HCT116 (cell line): ENCODE measurements around the gene ZNF180.

Experiments
- CTCF ChIP-seq, 3 experiments: fragments of 200-600 bp in 1 of 3; sonication (generic) in 1 of 3; IDR thresholded peaks in 2 of 3; conservative IDR thresholded peaks in 1 of 3; 2 replicates each; pipeline ENCODE4 v1.5.1; 2012 to 2017; ENCODE audit warnings: low read depth in 2 of 3, low read length in 2 of 3, antibody characterized with exemption in 1 of 3, borderline replicate concordance in 1 of 3, control low read depth in 1 of 3, mild to moderate bottlenecking in 1 of 3, mixed read lengths in 1 of 3, mixed run types in 1 of 3, moderate library complexity in 1 of 3; ENCODE audit not compliant: insufficient read depth in 1 of 3
- EZH2 ChIP-seq: fragments of 200-600 bp; sonication (generic); IDR thresholded peaks from 2 replicates; pipeline ENCODE4 v1.6.1; 2017; ENCODE audit warnings: antibody characterized with exemption, mixed run types
- EZH2phosphoT487 ChIP-seq: fragments of 200-600 bp; IDR thresholded peaks from 2 replicates; pipeline ENCODE4 v1.6.1; 2018; ENCODE audit warnings: antibody characterized with exemption, borderline replicate concordance
- JUND ChIP-seq: IDR thresholded peaks from 2 replicates; pipeline ENCODE4 v1.6.1; 2012
- POLR2A ChIP-seq: IDR thresholded peaks from 2 replicates; pipeline ENCODE4 v1.7.0; 2011; ENCODE audit warnings: borderline replicate concordance; ENCODE audit not compliant: insufficient read depth, insufficient read length; ENCODE audit errors: extremely low read depth
- POLR2AphosphoS5 ChIP-seq: IDR thresholded peaks from 2 replicates; pipeline ENCODE4 v1.6.1; 2011; ENCODE audit warnings: mild to moderate bottlenecking, low read depth, low read length, moderate library complexity
- RAD21 ChIP-seq: IDR thresholded peaks from 2 replicates; pipeline ENCODE4 v1.6.1; 2012; ENCODE audit warnings: low read depth, mild to moderate bottlenecking
- REST ChIP-seq: IDR thresholded peaks from 2 replicates; pipeline ENCODE4 v1.6.1; 2012; ENCODE audit warnings: low read depth
- SP1 ChIP-seq: IDR thresholded peaks from 2 replicates; pipeline ENCODE4 v1.6.1; 2012; ENCODE audit warnings: low read depth
- ZNF274 ChIP-seq: fragments of 200-500 bp; sonication (Bioruptor generic); IDR thresholded peaks from 2 replicates; pipeline ENCODE4 v1.6.1; 2014; ENCODE audit warnings: mild to moderate bottlenecking, low read depth, low read length, inconsistent platforms

- TF ChIP-seq JUND, result no peak
- TF ChIP-seq CTCF (IDR thresholded peaks at IDR 0.05 in 2 of 3, conservative IDR thresholded peaks at IDR 0.05 in 1 of 3; ENCODE audit: borderline replicate concordance in 1 of 3, insufficient read depth in 1 of 3, low read depth in 2 of 3, low read length in 2 of 3), result no peak
- no peak for TF ChIP-seq POLR2A
- no peak for TF ChIP-seq EZH2phosphoT487
- no peak for TF ChIP-seq REST
- TF ChIP-seq POLR2AphosphoS5, result no peak
- no peak for TF ChIP-seq SP1
- no peak for TF ChIP-seq ZNF274
- no peak for TF ChIP-seq RAD21
- TF ChIP-seq EZH2, result no peak
Observed at GRCh38 chr19:44549507-44549906, 49.2 kb upstream of the ZNF180 start.
